K562 (cell line): Measurements from ENCODE around the gene CABYR. TPM values are rescaled to one million over a fixed set of nuclear protein-coding genes. Genes with fewer than 3 reads are reported as not detected.

Experiments used
- ATAC-seq: fragments of 200-7000 bp; cut with Tn5 transposase; 3 replicates; pipeline ENCODE4 v1.9.1; 2020; ENCODE audit warnings: moderate library complexity
- BruUV-seq: library from RNA; stranded (reverse); fragments of 400-500 nt; replicated peaks from 2 replicates; lab custom pipeline; 2021; lab: Mats Ljungman, UMichigan
- CTCF ChIA-PET: fragments of 300-600 bp; formaldehyde crosslinking; extraction: SDS; loops from one replicate; lab custom pipeline; 2021; ENCODE audit warnings: low intra/inter-chr PET ratio; lab: Yijun Ruan, JAX
- POLR2A ChIA-PET: fragments of 300-600, 350-650 bp; sonication (Branson Sonifier 250); formaldehyde crosslinking; extraction: SDS; loops from one replicate; lab custom pipeline; 2021; ENCODE audit warnings: antibody characterized with exemption, inconsistent platforms; lab: Yijun Ruan, JAX
- DNase-seq, 4 experiments: peaks; one replicate each; pipeline versions ENCODE4 v3.0.0 to v3.0.0-alpha.2; 2011 to 2018; ENCODE audit warnings: low spot score in 3 of 4, mixed read lengths in 3 of 4; ENCODE audit errors: extremely low read depth in 1 of 4
- FAIRE-seq: peaks from 2 replicates; lab custom pipeline; 2011; peaks lifted over from hg19 to GRCh38; lab: Jason Lieb, UNC
- H2AFZ ChIP-seq: 2 replicates; pipeline ENCODE4 v1.6.0; 2011; ENCODE audit warnings: low read depth, low read length, control low read depth, inconsistent platforms
- H3K27ac ChIP-seq: fragments of 200-600 bp; 3 replicates; pipeline ENCODE4 v1.8.0; 2011; ENCODE audit warnings: low read depth, mild to moderate bottlenecking, control low read depth, inconsistent platforms, low read length, moderate library complexity, mixed read lengths; ENCODE audit errors: extremely low read depth
- H3K27me3 ChIP-seq, 2 experiments: fragments of 300-600 bp in 1 of 2; 2 replicates in 1 of 2; 3 replicates in 1 of 2; pipeline versions ENCODE4 v1.6.0 to v1.8.0; 2011; ENCODE audit warnings: inconsistent platforms in 2 of 2, low read length in 2 of 2, mild to moderate bottlenecking in 1 of 2, mixed read lengths in 1 of 2, moderate library complexity in 1 of 2; ENCODE audit not compliant: control insufficient read depth in 2 of 2, insufficient read depth in 2 of 2
- H3K36me3 ChIP-seq: fragments of 300-600 bp; 3 replicates; pipeline ENCODE4 v1.8.0; 2011; ENCODE audit warnings: mild to moderate bottlenecking, low read length, inconsistent platforms; ENCODE audit not compliant: control insufficient read depth, insufficient read depth
- H3K4me1 ChIP-seq, 2 experiments: fragments of 200-600 bp in 1 of 2; replicated peaks in 1 of 2; 2 replicates in 1 of 2; 3 replicates in 1 of 2; pipeline versions ENCODE4 v1.5.1 to v1.8.0; 2011; ENCODE audit warnings: inconsistent platforms in 2 of 2, low read length in 2 of 2, mild to moderate bottlenecking in 1 of 2, mixed read lengths in 1 of 2, moderate library complexity in 1 of 2; ENCODE audit not compliant: control insufficient read depth in 2 of 2, insufficient read depth in 2 of 2
- H3K4me2 ChIP-seq: 2 replicates; pipeline ENCODE4 v1.6.1; 2011; ENCODE audit warnings: low read length, control low read depth, inconsistent platforms, mixed read lengths; ENCODE audit not compliant: insufficient read depth
- H3K4me3 ChIP-seq: fragments of 200-600 bp; sonication (generic), shearing (Covaris generic); 2 replicates; pipeline ENCODE4 v1.5.1; 2016; ENCODE audit warnings: control low read depth, inconsistent platforms
- H3K79me2 ChIP-seq: fragments of 200-600 bp; 3 replicates; pipeline ENCODE4 v1.8.0; 2011; ENCODE audit warnings: low read length, inconsistent platforms; ENCODE audit not compliant: control insufficient read depth, insufficient read depth
- H3K9ac ChIP-seq, 2 experiments: 2 replicates each; pipeline versions ENCODE4 v1.6.0 to v1.6.1; 2011; ENCODE audit warnings: low read depth in 2 of 2, low read length in 2 of 2, control low read depth in 1 of 2, inconsistent platforms in 1 of 2, mild to moderate bottlenecking in 1 of 2, mixed read lengths in 1 of 2; ENCODE audit not compliant: insufficient read depth in 1 of 2
- H3K9me1 ChIP-seq: one replicate; pipeline ENCODE4 v1.6.0; 2011; ENCODE audit warnings: inconsistent platforms, mild to moderate bottlenecking, low read length, moderate library complexity; ENCODE audit not compliant: control insufficient read depth, insufficient read depth
- H3K9me3 ChIP-seq: replicated peaks from 2 replicates; pipeline ENCODE4 v1.5.1; 2011; ENCODE audit warnings: low read depth, low read length, inconsistent platforms; ENCODE audit not compliant: control insufficient read depth, insufficient read depth
- H4K20me1 ChIP-seq: replicated peaks from 2 replicates; pipeline ENCODE4 v1.6.1; 2011; ENCODE audit warnings: low read length, inconsistent platforms, mixed read lengths; ENCODE audit not compliant: control insufficient read depth, insufficient read depth
- CCAR2 ChIP-seq: fragments of 200-400 bp; formaldehyde crosslinking; IDR thresholded peaks from 2 replicates; pipeline ENCODE4 v1.6.1; 2017; ENCODE audit warnings: mild to moderate bottlenecking, low read depth, low read length
- EHMT2 ChIP-seq: fragments of 450-650 bp; IDR thresholded peaks from 2 replicates; pipeline ENCODE4 v1.6.1; 2018; ENCODE audit warnings: antibody characterized with exemption
- MTA2 ChIP-seq: fragments of 450-650 bp; IDR thresholded peaks from 2 replicates; pipeline ENCODE4 v1.6.1; 2016; ENCODE audit warnings: low read depth
- NFIC ChIP-seq: fragments of 450-650 bp; IDR thresholded peaks from 2 replicates; pipeline ENCODE4 v1.6.1; 2017; ENCODE audit warnings: mild to moderate bottlenecking, inconsistent platforms
- RUNX1 ChIP-seq: sonication (generic); IDR thresholded peaks from 2 replicates; pipeline ENCODE4 v1.6.1; 2016; ENCODE audit warnings: antibody characterized with exemption, low read depth
- TCF7L2 ChIP-seq: fragments of 150-350 bp; IDR thresholded peaks from 2 replicates; pipeline ENCODE4 v1.6.1; 2016; ENCODE audit warnings: low read depth, mild to moderate bottlenecking, low read length, moderate library complexity
- ZNF143 ChIP-seq: sonication (generic); formaldehyde crosslinking; IDR thresholded peaks from 2 replicates; pipeline ENCODE4 v1.9.0; 2022; ENCODE audit warnings: mild to moderate bottlenecking, missing genetic modification reagents
- WGBS: fragments of 100-300 bp; shearing (Covaris generic); methylation state at CpG from one replicate; pipeline ENCODE4 v1.1.6; 2016; ENCODE audit warnings: low coverage, mixed read lengths; ENCODE audit not compliant: insufficient coverage; ENCODE audit errors: missing lambda C conversion rate; 5-methylcytosine and 5-hydroxymethylcytosine counted together
- in situ Hi-C: fragments of 300-500 bp; cut with MboI; formaldehyde crosslinking; loops from 4 replicates; pipeline ENCODE4 v1.15.0; 2018; ENCODE audit warnings: inconsistent platforms, mixed read lengths
- intact Hi-C: fragments of 100-400 bp; cut with micrococcal nuclease; formaldehyde crosslinking; loops from 2 replicates; pipeline ENCODE4 v1.14.2; 2022
- polyA plus RNA-seq, 8 experiments: library from polyadenylated mRNA; depleted of rRNA in 4 of 8; stranded (reverse) in 5 of 8; unstranded in 3 of 8; fragments of >200 nt; fragmentation: Nextera tagmentation in 2 of 8; fragmentation: Illumina TruSeq in 1 of 8; extraction: Ambion mirVana in 2 of 8; extraction: Trizol in 1 of 8; gene quantifications; 2 replicates each; pipeline versions ENCODE4 v1.2.1 to v1.2.3, GENCODE V29; 2011 to 2014; ENCODE audit warnings: inconsistent platforms in 1 of 8, missing spikeins in 1 of 8
- total RNA-seq, 7 experiments: library from RNA; depleted of rRNA in 6 of 7; stranded (reverse); fragments of >200 nt in 6 of 7; fragmentation: Illumina TruSeq in 2 of 7; extraction: Trizol in 2 of 7; gene quantifications; 2 replicates each; pipeline versions ENCODE4 v1.2.1 to v1.2.3, GENCODE V29; 2011 to 2021; ENCODE audit warnings: low replicate concordance in 1 of 7
- TF ChIP-seq, protein P1 (sequence below): fragments of 450-650 bp; formaldehyde crosslinking; IDR thresholded peaks from 2 replicates; pipeline ENCODE4 v1.4.0; 2020; ENCODE audit warnings: mild to moderate bottlenecking, moderate library complexity

Gene CABYR
- total and polyA plus RNA-seq, 9 of the 15 experiments (the other 6 are each of a cell fraction or from before 2014, with no cell fraction given) = not detected

DNA sequence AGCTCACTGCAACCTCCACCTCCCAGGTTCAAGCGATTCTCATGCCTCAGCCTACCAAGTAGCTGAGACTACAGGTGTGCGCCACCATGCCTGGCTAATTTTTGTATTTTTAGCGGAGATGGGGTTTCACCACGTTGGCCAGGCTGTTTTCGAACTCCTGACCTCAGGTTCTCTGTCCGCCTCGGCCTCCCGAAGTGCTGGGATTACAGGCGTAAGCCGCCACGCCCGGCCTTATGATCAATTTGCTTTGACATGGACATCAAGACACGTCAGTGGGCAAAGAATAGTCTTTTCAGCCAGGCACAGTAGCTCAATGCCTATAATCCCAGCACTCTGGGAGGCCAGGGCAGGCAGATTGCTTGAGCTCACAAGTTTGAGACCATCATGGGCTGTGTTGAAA lies 48.0 kb upstream of the CABYR start:
- no peak overlapping the region for H3K27ac ChIP-seq
- no peaks in the 10 kb centered on the region for H3K9me3 ChIP-seq
- H3K4me3 ChIP-seq = no peak overlapping the region
- no peaks in the 10 kb centered on the region for H3K36me3 ChIP-seq
- intact Hi-C loops = no loop called here
- ChIA-PET CTCF (no interaction called here), POLR2A (no interaction called here)
- no peak for ATAC-seq
- H2AFZ ChIP-seq = no peak overlapping the region
- TF ChIP-seq MTA2 (no peak), NFIC (no peak), TCF7L2 (no peak), CCAR2 (no peak), ZNF143 (CRISPR knock-in tag) (no peak), RUNX1 (no peak), EHMT2 (no peak)
- no peaks in the 10 kb centered on the region for H3K79me2 ChIP-seq
- BruUV-seq = no TSS peak
- FAIRE-seq = peak; percentile 11
- no peaks in the 10 kb centered on the region for H3K9me1 ChIP-seq
- no peak for DNase-seq
- H3K27me3 ChIP-seq = peaks cover 2 to 4% of the 10 kb centered on the region in 2 experiments; a peak in 1 of 5 replicates
- no peak overlapping the region for H3K9ac ChIP-seq
- H4K20me1 ChIP-seq = no peaks in the 10 kb centered on the region
- no peak overlapping the region for H3K4me2 ChIP-seq
- H3K4me1 ChIP-seq = no peaks in the 10 kb centered on the region
- in situ Hi-C loops = no loop called here
- WGBS = 2% methylated on average over 13 of the region's 13 CpGs

DNA sequence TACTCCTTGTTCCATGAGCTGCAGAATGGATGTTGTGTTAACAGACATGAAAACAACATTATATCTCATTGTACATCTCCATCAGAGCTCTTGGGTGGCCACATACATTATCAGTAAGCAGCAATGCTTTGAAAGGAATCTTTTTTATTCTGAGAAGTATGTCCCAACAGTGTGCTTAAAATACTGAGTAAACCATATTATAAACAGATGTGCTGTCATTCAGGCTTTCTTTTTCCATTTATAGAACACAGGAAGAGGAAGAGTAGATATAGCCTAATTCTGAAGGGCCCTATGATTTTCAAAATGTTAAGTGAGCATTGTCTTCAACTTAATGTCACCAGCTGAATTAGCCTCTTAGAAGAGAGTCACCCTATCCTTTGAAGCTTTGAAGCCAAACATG lies 44.3 kb upstream of the CABYR start:
- intact Hi-C loops (no loop called here), in situ Hi-C loops (no loop called here)
- Histone ChIP-seq H3K4me3 (no peak overlapping the region), H3K4me1 (no peaks in the 10 kb centered on the region), H3K9ac (no peak overlapping the region), H3K27me3 (peaks cover 2 to 4% of the 10 kb centered on the region in 2 experiments; a peak in 1 of 5 replicates), H3K27ac (no peak overlapping the region), H3K9me3 (no peaks in the 10 kb centered on the region), H3K36me3 (no peaks in the 10 kb centered on the region), H3K79me2 (no peaks in the 10 kb centered on the region), H3K4me2 (no peak overlapping the region), H3K9me1 (no peaks in the 10 kb centered on the region), H2AFZ (no peak overlapping the region), H4K20me1 (no peaks in the 10 kb centered on the region)
- no TSS peak for BruUV-seq
- CTCF ChIA-PET = no interaction called here
- FAIRE-seq = no peak
- no peak for DNase-seq
- POLR2A ChIA-PET = interaction anchor here (1.0 kb wide), 1 partner anchor 15 kb away, joined by 3 read pairs; no protein-coding TSS in a partner anchor
- TF ChIP-seq, protein P1, sequence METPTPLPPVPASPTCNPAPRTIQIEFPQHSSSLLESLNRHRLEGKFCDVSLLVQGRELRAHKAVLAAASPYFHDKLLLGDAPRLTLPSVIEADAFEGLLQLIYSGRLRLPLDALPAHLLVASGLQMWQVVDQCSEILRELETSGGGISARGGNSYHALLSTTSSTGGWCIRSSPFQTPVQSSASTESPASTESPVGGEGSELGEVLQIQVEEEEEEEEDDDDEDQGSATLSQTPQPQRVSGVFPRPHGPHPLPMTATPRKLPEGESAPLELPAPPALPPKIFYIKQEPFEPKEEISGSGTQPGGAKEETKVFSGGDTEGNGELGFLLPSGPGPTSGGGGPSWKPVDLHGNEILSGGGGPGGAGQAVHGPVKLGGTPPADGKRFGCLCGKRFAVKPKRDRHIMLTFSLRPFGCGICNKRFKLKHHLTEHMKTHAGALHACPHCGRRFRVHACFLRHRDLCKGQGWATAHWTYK = no peak
- no peak for ATAC-seq
